DMS53 treated with DMSO at 0.1 percent for 48 hours (cell line): ENCODE results near the gene SAMD8.
A peak's percentile ranks its signal among the peaks of the same experiment; 100 is the strongest.

Source experiments
- DNase-seq: peaks from one replicate; lab custom pipeline; 2025; ENCODE audit not compliant: unreplicated experiment; lab: John Stamatoyannopoulos, UW

SAMD8 gene

DNA sequence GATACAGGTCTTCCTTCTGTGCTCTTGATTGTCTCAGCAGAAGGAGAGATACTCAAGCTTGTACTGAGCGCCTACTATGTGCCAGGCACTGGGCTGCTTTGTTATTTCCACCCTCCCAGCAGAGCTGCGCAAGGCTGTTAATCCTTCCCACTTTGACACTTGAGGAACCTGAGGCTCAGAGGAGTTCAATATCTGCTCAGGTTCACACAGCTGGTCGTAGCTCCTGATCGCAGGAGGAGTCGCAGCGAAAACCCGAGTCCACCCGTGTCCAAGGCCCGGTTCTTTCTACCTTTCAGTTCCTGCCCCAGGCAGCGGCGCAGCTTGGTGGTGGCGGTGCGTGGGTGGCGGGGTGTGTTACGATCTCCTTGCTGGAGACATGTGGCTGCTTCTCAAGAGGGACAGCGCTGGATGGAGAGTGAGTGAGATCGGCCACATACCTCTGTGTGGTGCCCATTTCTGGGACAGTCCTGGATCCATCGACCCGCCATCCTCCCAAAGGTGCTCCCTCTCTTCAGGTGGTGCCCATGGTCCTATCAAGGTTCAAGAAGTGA is 26.5 kb upstream of the SAMD8 start:
- DNase-seq, result no peak

DNA sequence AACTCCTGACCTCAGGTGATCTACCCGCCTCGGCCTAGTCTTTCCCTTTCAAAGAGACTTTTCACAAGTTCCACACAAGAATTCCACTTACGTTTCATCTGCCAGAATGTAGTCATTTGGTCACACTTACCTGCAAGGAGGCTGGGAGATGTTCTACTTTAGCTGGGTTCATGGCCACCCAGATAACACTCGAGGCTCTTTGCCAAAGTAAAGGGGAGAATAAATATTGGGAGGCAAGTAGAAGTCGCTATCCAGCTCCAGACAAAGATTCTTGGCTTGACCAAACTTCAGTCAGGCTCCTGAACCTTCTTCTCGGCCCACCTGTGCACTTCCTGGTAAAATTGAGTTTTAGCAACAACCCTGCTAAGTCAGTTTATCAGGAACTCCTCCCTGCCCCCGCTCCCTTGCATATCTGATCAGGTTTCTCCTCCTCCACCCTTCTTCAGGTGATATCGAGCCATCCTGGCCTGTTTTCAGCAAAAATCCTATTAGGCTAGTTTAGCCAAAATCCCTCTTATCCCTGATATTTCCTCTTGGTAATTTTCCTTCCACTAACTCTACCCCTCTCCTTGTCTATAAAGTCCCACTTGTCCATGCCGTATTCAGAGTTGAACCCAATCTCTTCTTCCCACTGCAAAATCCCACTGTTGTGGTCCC is 25.1 kb upstream of the SAMD8 start:
- no peak for DNase-seq

DNA sequence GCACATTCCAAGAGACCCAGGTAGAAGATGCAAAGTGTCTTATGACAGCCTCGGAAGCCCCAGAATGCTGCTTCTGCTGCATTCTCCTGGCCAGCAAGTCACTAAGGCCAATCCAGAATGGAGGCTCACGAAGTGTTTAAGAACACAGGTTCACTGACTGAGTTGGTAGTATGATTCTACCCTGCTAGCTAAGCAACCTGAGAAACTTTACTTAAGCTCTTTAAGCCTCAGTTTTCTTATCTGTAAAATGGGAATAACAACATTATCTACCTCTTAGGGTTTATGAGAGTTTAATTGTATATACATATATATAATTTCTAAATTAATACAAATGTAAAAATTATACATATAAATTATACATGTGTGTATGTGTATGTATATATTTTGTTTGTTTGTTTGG is 22.8 kb upstream of the SAMD8 start:
- no peak for DNase-seq

DNA sequence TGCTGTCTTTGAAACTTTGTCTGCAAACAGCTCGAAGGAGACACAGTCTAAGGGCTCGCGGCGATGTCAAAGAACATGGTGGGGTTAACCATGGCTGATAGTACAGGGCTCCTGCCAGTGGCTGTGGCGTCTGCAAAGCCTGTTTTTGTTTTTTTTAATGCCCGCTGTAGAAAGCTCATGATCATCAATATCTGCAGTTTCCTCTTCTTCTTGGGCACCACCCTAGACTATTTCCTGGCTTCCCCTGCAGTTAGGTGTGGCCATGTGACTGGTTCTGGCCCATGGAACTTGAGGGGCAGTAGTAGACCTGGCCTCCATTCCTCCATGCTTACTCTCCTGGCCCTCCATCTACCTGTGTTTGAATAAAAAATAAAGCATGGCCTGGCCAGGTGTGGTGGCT is 21.8 kb upstream of the SAMD8 start:
- no peak for DNase-seq

DNA sequence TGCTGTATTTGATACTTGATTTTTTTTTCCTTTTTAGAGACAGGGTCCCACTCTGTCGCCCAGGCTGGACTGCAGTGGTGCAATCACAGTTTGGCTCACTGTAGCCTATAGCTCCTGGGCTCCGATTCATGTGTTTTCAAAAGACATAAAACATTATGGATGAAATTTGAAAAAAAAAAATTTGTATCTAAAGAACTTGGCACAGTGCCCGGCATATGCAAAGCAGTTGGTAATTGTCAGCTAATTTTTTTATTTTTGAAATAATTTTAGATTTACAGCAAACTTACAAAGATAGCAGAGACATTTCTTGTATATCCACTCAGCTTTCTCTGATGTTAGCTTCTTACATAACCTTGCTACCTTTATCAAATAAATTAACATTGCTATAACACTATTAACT is 20.3 kb upstream of the SAMD8 start:
- no peak for DNase-seq

DNA sequence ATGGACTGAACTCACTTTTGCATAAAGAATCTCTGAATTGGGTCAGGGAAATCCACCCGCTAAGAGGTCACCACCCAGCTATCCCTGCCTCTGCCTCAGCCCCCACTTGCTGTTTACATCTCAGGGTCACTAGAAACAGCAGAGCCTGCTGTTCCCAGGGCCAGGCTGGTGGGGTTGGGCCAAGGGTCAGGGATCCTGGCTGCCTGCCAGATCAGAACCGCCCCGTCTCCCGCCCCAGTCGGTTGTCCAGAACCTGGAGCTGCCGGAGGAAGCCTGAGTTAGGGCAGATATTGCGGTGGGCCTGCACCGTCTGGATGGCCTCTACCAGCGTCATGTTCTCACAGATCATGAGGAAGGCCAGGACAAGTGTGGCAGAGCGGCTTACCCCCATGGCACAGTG is 17.0 kb upstream of the SAMD8 start:
- no peak for DNase-seq

DNA sequence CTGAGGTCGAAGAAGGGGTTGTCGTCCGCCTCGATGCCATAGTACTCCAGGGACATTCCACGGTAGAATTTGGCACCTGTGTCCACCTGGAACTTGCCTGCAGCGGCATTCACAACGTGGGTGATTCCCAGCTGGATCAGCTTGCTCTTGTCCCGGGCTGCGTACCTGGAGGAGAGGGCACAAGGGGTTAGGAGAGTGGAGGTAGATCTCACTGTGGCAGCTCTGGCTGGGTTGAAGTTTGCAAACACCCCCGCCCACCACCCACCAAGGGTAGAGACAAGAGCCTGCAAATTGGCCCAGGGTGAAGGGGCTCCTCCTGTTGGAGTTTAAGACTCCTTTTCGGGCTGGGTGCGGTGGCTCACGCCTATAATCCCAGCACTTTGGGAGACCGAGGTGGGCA is 15.8 kb upstream of the SAMD8 start:
- no peak for DNase-seq

DNA sequence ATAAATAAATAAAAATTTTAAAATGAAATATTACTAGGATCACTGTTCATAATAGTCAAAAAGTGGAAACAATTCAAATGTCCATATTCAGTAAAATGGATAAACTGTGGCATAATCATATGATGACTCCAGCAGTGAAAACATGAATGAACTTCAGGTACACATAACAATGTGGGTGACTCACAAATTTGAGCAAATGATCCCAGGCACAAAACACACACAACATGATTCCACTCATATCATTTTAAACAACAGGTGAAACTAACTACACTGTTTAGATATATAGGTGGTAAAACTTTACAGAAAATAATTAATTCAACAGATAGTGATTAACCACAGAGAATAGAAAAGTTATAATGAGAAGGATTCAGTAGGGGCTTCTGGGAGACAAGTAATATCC is 14.7 kb upstream of the SAMD8 start:
- no peak for DNase-seq

DNA sequence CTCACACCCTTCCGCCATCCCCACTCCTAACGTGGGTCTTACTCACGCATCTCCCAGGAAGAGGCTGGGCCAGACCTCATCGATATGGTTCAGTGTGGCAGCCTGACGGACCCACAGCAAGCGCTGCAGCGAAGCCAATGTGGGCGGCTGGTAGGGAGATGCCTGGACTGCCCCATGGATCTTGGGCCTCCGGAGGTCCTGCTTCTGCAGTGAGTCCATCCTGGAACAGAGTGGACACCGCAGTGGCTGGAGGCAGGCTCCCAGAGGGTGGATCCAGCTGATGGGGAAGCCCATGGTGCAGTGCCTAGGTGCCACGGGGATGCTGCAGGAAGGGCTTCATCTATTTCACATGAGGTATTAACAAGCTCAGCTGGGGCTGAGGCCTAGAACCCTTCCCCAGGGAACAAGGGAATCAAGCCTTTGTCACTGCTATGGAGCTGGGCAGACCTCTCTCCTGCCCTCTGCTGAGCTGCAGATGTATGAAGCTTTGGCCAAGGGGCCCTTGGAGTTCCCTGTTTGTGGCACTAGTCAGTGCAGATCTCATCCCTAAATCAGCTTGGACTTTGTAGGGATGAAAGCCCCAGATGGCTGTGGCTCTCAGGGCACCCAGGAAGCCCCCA is 13.7 kb upstream of the SAMD8 start:
- no peak for DNase-seq

DNA sequence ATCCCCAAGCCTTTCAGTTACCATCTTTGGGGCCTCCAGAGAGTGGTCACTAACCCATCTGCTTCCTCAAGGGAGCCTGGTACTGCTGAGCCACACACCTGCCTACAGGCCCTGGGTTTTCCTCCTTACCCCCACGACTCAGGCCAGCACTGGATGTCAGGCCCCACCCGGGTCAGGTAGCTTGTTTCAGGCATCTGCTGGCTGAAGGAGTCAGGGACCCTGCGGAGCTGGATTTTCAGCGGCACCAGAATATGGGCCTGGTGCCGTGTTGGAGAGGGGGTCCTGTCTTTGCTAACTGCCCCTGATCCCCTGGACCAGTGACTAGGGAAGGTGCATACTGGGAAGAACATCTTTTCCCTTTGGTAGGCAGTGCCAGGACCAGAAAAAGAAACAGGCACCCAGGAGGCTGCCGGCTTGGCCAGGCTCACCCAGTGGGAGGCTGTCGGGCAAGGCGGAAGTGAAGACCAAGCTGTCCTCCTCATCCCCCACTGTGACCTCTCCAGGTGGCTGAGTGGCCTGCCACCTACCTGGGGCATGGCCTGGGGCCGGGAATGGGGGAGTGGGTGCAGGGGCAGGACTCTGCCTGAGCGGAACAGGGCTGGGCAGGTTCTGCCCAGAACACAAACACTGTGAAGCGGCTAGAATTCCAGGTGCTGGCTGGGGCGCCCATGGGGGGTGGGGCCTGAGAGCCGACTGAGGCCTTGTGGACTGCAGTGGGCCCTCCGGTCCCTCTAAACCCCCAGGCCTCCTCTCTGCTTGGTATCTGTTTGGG is 12.4 kb upstream of the SAMD8 start:
- DNase-seq, result no peak

DNA sequence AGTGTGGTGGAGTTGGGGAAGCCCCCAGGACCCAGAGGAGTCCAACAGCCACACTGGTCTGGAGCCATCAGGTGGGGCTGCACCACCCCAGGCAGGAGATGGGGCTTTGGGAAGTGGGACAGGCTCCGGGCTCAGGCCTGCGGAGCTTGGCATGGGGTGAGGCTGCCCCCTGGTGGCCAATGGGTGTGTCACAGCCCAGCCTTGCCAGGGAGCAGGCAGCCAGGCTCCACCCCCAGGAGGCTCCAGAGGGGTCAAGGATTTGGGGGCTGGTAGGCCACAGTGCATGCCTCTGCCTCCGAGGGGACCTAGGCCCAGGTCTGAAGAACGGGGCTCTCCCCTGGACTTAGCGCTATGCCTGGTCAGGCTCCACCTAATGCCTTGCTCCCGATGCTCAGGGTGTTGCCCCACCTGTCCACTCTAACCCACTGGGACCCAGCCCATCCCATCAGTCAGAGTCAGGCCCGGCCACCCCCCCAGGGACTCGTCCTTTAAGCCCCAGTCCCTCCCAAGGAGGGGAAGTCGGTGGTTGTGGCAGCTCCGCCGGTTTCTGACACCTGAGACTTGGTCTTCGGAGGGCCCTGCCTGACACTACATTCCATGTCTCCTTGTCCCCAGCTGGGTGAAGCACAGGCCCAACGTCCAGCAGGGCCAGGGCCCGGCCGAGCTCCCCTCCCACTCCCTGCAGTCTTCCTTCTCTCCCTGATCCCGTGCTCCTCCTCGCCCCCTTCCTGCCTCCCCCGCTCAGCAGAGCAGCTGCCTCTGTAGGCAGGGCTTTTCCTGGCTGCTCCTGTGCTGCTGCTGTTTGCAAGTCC is 11.3 kb upstream of the SAMD8 start:
- DNase-seq, result peak; percentile 39

DNA sequence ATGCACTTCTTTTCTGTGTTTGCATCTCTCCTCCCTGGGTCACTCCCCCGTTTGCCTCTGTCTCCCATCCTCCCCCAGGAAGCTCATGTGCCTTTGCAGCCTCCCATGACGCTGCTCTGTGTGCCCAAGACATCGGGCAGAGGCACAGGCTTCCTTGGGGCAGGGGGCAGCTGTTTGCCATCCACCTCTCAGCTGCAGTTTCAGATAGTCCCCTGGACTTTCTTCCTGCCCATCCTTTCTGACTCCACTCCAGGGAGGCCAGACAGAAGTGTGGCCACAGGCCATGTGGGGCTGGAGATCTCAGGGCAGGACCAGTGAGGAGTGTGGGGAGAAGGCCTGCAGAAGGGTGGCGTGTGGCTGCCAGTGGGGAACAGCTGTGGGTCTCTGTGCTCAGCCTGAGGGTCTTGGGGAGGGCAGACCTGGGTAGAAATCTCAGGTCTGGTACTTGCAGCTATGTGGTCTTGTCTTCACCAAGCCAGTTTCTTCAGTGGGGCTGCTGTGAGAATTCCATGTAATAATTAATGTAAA is 10.6 kb upstream of the SAMD8 start:
- DNase-seq, result no peak

DNA sequence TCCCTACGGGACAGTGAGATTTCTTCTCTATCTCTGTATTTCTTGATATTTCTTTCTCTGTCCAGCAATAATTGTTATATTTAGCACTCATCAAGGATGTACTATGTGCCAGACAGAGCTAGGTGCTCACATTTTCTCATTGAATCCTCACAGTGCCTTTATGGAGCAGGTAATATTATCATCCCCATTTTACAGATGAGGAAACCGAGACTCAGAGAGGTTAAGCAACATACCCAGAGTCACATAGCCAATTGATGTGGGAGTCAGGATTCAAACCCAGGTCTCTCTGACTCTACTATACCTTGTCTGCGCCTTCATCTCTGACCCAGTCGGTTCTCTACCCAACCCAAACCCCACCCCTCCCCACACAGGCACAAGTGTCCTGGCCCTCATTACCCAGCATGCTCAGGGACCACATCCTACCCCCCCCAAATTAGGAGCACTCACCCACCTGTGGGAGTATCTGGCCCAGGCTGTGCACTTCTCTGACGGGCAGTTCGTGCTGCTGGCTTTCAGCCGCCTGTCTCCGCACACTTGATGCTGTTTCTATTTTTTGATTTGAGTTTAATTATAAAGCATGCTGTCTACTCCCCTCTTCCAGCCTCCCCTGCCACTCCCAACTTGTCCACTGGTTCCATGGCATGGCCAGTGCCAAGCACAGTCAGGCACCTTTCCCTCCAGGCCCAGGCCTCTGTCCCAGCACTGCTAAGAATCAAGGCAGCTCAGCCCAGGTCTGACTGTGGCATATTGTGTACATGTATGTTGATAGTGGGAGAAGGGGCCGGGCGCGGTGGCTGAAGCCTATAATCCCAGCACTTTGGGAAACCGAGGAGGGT is 9.8 kb upstream of the SAMD8 start:
- DNase-seq, result no peak

DNA sequence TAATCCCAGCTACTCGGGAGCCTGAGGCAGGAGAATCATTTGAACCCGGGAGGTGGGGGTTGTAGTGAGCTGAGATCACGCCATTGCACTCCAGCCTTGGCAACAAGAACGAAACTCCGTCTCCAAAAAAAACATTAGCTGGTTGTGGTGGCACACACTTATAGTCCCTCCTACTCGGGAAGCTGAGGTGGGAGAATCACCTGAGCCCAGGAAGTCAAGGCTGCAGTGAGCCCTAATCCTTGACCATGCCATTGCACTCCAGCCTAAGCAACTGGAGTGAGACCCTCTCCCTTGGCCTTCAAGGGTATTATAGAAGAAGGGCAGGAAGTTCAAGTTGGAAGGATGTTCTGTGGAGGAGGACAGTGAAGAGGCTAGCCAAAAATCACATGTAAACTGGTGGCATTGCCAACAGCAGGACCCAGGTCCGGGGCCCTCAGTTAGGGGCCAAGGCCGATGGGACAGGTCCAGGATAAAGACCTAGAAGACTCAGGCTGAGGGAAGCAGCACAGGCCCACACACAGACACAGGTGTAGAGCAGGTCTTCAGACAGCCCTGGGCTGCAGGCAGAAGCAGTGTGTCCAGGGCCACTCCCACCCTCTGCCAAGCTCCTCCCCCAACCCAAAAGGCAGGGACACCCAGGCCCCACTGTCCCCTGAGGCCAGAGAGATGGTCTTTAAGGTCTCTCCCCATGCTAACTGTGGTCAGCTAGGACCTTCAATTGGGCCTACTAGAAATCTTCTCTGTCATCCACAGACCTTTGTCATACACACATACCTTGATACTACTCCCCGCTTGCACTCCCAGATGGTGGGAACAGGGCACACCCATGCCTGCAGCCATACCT is 8.4 kb upstream of the SAMD8 start:
- DNase-seq, result no peak

DNA sequence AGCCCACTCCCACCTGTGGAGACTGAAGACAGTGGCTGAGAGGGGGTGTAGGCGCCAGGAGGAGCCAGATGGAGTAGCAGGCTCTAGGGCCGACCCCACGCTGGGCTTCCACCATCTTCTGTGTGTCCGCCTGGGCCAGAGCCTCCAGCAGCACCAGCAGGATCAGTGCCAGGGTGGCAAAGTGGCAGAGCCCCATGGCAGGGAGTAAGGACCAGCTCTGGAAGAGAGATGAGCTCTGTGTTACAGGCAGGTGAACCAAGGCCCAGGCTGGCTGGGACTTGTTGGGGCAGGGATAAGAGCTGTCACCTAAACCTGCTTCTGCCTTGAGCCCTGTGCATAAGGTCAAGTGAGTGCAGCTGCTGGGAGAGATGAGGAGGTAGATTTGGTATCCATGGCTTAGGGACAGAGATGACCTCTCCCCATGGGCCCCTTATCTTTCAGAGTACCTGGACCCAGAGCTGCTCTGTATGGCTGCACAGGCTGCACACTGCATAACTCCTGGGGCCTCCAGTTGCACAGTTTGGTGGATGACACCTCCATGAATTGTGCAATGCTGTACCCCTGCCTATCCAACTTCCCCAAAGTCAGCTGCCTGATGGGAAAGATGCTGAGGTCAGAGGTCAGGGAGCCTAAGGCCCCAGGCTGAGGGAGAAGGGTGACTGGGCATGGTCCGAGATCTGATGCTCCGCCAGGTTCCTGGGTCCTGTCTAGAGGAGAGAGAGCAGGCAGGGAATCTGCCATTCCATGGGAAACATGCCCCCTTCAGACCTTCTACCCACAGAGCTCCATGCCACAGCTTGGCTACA is 7.4 kb upstream of the SAMD8 start:
- no peak for DNase-seq

DNA sequence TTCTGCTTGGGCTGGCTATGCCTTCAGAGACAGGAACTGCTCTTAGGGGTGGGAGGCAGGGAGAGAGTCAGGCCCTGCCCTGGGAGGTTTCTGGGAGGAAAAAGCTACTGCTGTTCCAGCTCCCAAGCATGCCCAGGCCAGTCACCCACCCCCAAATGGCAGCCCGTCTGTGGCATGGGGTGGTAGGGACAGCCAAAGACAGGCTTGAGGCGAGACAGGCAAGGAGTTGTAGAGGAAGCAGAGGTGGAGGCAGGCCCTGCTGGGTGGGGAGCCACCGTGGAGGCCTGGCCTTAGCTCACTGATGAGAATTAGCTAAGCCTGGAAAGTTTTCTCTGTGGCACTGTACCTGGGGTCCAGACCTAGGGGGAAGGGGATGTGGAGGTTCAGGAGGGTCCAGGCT is 6.6 kb upstream of the SAMD8 start:
- no peak for DNase-seq

DNA sequence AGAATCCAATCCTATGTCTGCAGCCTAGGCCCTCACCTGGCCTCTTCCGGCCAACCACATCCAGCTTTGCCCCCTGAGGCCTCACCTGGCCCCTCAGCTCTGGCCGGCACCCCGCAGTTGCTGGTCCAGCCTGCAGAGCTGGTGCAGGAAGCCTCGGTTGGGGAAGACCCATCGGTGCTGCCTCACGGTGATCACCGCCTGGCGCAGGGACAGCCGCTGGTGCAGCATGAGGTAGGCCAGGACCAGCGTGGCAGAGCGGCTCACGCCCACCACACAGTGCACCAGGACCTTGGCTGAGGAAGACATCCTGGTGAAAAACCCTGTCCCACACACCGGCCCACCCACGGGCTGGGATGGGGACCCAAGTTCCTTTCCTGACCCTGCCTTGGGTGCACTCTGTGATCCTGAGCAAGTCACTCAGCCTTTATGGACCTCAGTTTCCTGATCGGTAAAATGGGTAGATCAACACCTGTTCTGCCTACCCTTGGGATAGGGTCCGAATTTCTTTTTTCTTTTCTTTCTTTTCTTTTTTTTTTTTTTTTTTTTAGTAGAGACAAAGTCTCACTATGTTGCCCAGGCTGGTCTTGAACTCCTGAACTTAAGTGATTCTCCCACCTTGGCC is 5.8 kb upstream of the SAMD8 start:
- no peak for DNase-seq

DNA sequence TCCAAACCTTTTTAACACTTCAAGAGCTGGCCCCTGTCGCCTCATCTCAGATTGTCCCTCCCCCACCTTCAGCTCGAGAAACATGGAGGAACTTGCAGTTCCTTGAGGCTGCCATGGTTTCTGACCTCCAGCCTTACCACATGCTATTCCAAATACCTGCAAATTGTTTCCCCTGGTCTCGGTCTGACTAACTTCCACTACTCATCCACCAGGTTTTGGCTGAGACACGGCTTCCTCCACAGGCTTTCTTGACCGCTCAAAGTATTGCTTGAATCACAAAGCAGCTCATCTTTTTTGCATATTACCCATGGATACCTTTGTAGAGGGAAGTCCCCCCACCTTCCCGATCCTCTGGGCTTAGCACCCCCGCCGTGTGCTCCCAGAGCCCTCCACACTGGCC is 5.2 kb upstream of the SAMD8 start:
- no peak for DNase-seq
